ENCODE data around the gene CELF2. TPM values are rescaled to one million over a fixed set of nuclear protein-coding genes. Genes with fewer than 3 reads are reported as not detected.

CELF2 gene
- total and polyA plus RNA-seq, 2 experiments from 2014 or later, result 14.4 to 26.5 TPM

DNA sequence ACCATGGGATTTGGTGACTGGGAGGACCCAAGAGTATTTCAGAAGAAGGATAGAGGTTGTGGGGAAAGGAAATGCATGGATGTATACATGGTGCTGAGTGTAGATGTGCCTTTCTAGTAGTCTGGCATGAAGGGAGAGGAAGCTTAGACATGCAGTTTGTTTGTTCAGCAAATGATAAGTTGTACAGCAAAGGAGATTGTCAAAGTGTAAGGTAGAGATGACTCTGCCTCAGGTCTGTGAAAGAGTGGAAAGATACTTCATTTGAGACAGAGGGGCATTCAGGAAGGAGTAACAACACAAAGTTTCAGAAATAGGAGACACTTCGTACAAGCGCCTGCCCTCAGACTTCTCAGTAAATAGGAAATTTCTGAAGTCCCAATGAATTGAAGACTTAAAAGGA lies 152.3 kb downstream of the CELF2 start:
- TF ChIP-seq EZH2 (IDR thresholded peaks at IDR 0.05; ENCODE audit: insufficient read depth, poor library complexity, severe bottlenecking) (no peak), EZH2phosphoT487 (IDR thresholded peaks at IDR 0.05; ENCODE audit: insufficient read depth, low read depth) (no peak)
- 94 to 100% methylated on average over 2 of the region's 2 CpGs for WGBS, 2 experiments (ENCODE audit: low coverage in 1 of 2, low lambda C conversion rate in 2 of 2, missing lambda C conversion rate in 2 of 2)
- H3K36me3 ChIP-seq (ENCODE audit: low read depth), result no peaks in the 10 kb centered on the region
- DNase-seq, result no peak
- H3K9ac ChIP-seq, result no peak overlapping the region
- H3K4me3 ChIP-seq, result no peak overlapping the region
- no peaks in the 10 kb centered on the region for H3K9me2 ChIP-seq (ENCODE audit: insufficient read depth)
- H3K4me1 ChIP-seq (ENCODE audit: insufficient read depth), result no peaks in the 10 kb centered on the region
- H2AFZ ChIP-seq, result no peak overlapping the region
- H3K79me2 ChIP-seq (ENCODE audit: insufficient read depth), result no peaks in the 10 kb centered on the region
- no peak overlapping the region for H3K27ac ChIP-seq
- H3K27me3 ChIP-seq (replicated peaks; ENCODE audit: insufficient read depth), result no peaks in the 10 kb centered on the region
- H4K20me1 ChIP-seq (ENCODE audit: insufficient read depth), result no peaks in the 10 kb centered on the region
- H3K9me3 ChIP-seq (ENCODE audit: low read depth), result no peaks in the 10 kb centered on the region
- in situ Hi-C loops (cut with MboI), result no loop called here
- no peak overlapping the region for H3K4me2 ChIP-seq (ENCODE audit: unreplicated experiment)
- no peaks in the 10 kb centered on the region for H3F3A ChIP-seq (ENCODE audit: insufficient read depth)

DNA sequence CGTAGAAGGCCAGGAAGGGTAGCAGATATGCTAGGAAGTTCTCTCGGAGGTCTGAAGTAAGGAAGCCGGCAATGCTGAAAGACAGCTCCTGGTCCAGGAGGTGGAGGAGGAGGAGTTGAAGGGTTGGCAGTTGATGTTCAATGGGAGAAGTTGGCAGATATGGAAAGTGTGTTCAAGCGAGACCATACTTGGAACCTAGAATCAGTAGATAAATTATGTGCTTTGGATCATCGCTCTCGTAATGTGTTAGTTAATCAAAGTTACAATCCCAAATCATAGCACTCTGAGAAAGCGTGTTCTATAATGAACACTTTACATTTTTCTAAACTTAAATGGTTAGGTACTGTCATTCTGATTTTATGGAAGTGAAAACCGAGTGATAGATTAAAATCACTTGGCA lies 152.9 kb downstream of the CELF2 start:
- H2AFZ ChIP-seq, result no peak overlapping the region
- H3K4me1 ChIP-seq (ENCODE audit: insufficient read depth), result no peaks in the 10 kb centered on the region
- WGBS, 2 experiments (ENCODE audit: low coverage in 1 of 2, low lambda C conversion rate in 2 of 2, missing lambda C conversion rate in 2 of 2), result 71% methylated on average over 8 of the region's 8 CpGs
- in situ Hi-C loops (cut with MboI), result no loop called here
- H3K4me3 ChIP-seq, result no peak overlapping the region
- no peak for DNase-seq
- no peaks in the 10 kb centered on the region for H3K9me2 ChIP-seq (ENCODE audit: insufficient read depth)
- H3K27ac ChIP-seq, result no peak overlapping the region
- TF ChIP-seq EZH2phosphoT487 (IDR thresholded peaks at IDR 0.05; ENCODE audit: insufficient read depth, low read depth) (no peak), EZH2 (IDR thresholded peaks at IDR 0.05; ENCODE audit: insufficient read depth, poor library complexity, severe bottlenecking) (no peak)
- no peaks in the 10 kb centered on the region for H3K36me3 ChIP-seq (ENCODE audit: low read depth)
- no peaks in the 10 kb centered on the region for H3K9me3 ChIP-seq (ENCODE audit: low read depth)
- no peaks in the 10 kb centered on the region for H3K79me2 ChIP-seq (ENCODE audit: insufficient read depth)
- no peaks in the 10 kb centered on the region for H3F3A ChIP-seq (ENCODE audit: insufficient read depth)
- no peaks in the 10 kb centered on the region for H4K20me1 ChIP-seq (ENCODE audit: insufficient read depth)
- H3K9ac ChIP-seq, result no peak overlapping the region
- H3K4me2 ChIP-seq (ENCODE audit: unreplicated experiment), result no peak overlapping the region
- H3K27me3 ChIP-seq (replicated peaks; ENCODE audit: insufficient read depth), result no peaks in the 10 kb centered on the region

DNA sequence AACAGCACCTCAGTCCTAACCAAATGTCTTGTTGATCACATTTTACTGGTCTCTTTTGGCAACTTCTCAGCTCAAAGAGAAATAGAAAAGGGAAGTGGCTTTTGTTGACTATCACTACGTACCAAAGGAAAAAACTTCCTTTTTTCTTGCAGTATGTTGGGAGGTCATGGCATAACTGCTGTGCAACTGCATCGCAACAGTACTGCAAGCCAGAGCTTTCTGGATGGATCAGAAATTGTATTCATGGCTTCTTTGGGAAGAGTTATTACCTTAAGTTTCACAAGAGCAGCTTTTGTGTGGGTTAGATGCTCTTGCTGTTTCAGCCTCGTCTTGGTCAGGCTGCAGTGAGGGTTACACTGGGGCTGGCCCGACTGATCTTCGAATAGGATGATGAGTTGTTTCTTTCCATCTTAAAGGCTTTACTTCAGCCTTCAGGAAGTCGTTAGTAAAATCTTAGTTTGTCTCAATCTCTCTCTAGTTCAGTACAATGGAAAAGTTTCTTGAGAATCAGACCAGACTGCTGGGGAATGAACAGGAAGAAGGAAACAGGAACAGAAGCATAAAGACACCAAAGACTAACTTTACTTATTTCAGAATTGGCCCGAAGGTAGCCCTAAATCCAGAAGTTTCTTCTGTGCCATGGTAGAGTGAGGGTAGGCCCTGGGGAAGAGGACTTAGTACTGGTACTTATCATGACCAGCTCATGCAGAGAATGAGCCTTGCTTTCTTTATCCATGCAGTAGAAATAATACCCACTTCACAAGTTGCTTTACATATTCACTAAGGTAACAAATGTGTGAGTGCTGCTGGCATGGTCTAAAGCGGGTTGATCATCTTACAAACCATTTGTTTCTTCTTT lies 153.6 kb downstream of the CELF2 start:
- H3K27me3 ChIP-seq (replicated peaks; ENCODE audit: insufficient read depth), result no peaks in the 10 kb centered on the region
- no peaks in the 10 kb centered on the region for H3F3A ChIP-seq (ENCODE audit: insufficient read depth)
- H3K9me3 ChIP-seq (ENCODE audit: low read depth), result no peaks in the 10 kb centered on the region
- H3K4me3 ChIP-seq, result no peak overlapping the region
- H3K27ac ChIP-seq, result no peak overlapping the region
- no peaks in the 10 kb centered on the region for H4K20me1 ChIP-seq (ENCODE audit: insufficient read depth)
- H2AFZ ChIP-seq, result no peak overlapping the region
- H3K9ac ChIP-seq, result no peak overlapping the region
- H3K79me2 ChIP-seq (ENCODE audit: insufficient read depth), result no peaks in the 10 kb centered on the region
- DNase-seq, result no peak
- no peaks in the 10 kb centered on the region for H3K9me2 ChIP-seq (ENCODE audit: insufficient read depth)
- 64 to 66% methylated on average over 8 of the region's 8 CpGs for WGBS, 2 experiments (ENCODE audit: low coverage in 1 of 2, low lambda C conversion rate in 2 of 2, missing lambda C conversion rate in 2 of 2)
- in situ Hi-C loops (cut with MboI), result no loop called here
- no peak for TF ChIP-seq EZH2phosphoT487 (IDR thresholded peaks at IDR 0.05; ENCODE audit: insufficient read depth, low read depth)
- TF ChIP-seq EZH2 (IDR thresholded peaks at IDR 0.05; ENCODE audit: insufficient read depth, poor library complexity, severe bottlenecking), result no peak
- H3K36me3 ChIP-seq (ENCODE audit: low read depth), result no peaks in the 10 kb centered on the region
- H3K4me2 ChIP-seq (ENCODE audit: unreplicated experiment), result no peak overlapping the region
- H3K4me1 ChIP-seq (ENCODE audit: insufficient read depth), result no peaks in the 10 kb centered on the region

GRCh38 chr10:11173042-11173441 lies 155.4 kb downstream of the CELF2 start:
- no peaks in the 10 kb centered on the region for H3K36me3 ChIP-seq (ENCODE audit: low read depth)
- no peak overlapping the region for H2AFZ ChIP-seq
- no peaks in the 10 kb centered on the region for H3F3A ChIP-seq (ENCODE audit: insufficient read depth)
- H3K4me3 ChIP-seq, result no peak overlapping the region
- no peaks in the 10 kb centered on the region for H3K79me2 ChIP-seq (ENCODE audit: insufficient read depth)
- no peak overlapping the region for H3K27ac ChIP-seq
- H3K27me3 ChIP-seq (replicated peaks; ENCODE audit: insufficient read depth), result no peaks in the 10 kb centered on the region
- no peak for DNase-seq
- no peak overlapping the region for H3K4me2 ChIP-seq (ENCODE audit: unreplicated experiment)
- no peak overlapping the region for H3K9ac ChIP-seq
- H3K4me1 ChIP-seq (ENCODE audit: insufficient read depth), result no peaks in the 10 kb centered on the region
- H4K20me1 ChIP-seq (ENCODE audit: insufficient read depth), result no peaks in the 10 kb centered on the region
- TF ChIP-seq EZH2 (IDR thresholded peaks at IDR 0.05; ENCODE audit: insufficient read depth, poor library complexity, severe bottlenecking), result no peak
- TF ChIP-seq EZH2phosphoT487 (IDR thresholded peaks at IDR 0.05; ENCODE audit: insufficient read depth, low read depth), result no peak
- no peaks in the 10 kb centered on the region for H3K9me3 ChIP-seq (ENCODE audit: low read depth)
- 67 to 70% methylated on average over 5 of the region's 5 CpGs for WGBS, 2 experiments (ENCODE audit: low coverage in 1 of 2, low lambda C conversion rate in 2 of 2, missing lambda C conversion rate in 2 of 2)
- no peaks in the 10 kb centered on the region for H3K9me2 ChIP-seq (ENCODE audit: insufficient read depth)
- in situ Hi-C loops (cut with MboI), result no loop called here

Data from GM23248 (cell line).